CD4-positive, alpha-beta T cell treated with Interleukin-15 for 4 hours (primary cell): ENCODE measurements around the gene DUSP5.

Source experiments
- DNase-seq: peaks from one replicate; pipeline ENCODE4 v3.0.0-alpha.2; 2020; ENCODE audit warnings: low spot score

The DUSP5 gene

DNA sequence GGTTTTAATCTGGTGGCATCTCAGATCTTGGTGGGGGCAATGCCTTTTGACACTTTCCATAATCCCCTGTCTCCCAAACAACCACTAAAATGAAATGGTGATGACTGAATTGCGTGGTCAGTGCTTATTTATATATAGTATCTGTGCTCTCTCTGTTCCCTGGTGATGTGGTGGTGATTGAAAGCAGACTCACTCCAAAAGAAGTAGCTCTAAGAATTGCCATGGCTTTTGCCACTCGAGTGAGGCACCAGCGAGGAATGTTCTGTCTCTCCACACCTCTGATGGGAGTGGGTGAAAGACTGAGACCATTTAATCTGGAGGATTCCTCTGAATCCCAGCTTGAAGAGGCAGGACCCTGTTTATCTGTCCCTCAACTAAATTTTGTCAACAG lies 2.8 kb downstream of the DUSP5 start:
- DNase-seq, result no peak

GRCh38 chr10:110501142-110501937 lies 3.6 kb downstream of the DUSP5 start:
- peak; percentile 85 for DNase-seq

- DNase-seq, result no peak
Observed at GRCh38 chr10:110502072-110502845, 4.6 kb downstream of the DUSP5 start.

DNA sequence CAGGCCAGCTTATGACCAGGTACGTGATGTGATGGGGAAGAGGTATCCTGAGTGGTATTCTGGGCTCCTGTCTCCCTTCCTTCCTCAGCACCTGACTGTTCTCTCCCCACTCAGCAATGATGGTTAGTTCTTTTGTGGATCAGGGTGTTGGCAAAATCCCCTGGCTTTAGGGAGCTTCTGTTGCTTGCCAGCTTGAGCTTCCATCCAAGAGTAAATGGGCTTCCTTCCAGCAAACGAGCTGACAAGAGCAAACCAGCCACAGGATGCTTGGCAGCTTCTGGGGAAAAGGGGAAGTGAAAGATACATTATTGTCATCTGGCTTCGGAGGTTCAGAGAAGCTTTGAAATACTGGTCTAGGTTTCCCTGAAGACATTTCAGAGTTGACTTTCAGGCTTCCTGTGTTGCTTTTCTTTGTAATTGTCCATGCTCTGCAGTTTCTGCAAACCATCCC lies 5.2 kb downstream of the DUSP5 start:
- DNase-seq, result peak; percentile 71

DNA sequence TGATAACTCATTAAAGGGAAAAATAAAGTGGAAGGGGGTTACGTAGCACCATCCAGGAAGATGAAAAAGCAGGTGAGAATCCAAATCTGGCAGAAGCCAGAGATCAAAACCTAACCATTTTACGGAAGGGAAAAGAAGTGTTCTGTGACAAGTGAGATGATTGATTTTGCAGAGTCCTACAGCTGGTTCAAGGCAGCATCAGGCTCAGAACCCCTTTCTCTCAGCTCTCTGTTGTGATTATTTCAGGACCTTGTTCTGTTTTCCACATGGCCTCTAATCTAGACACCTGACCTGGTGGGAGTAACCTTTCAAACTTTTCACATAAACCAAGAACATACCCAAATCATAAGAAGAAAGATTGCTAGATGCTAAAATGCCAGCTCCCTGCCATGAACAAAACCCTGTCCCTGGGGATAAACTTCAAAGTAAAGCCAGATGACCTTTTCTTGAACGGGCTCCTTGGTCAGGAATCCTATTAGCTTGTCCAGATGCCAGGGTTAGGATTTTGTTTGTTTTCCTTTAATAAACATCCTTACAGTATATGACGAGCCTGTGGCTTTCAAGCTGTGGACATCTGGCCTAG lies 5.9 kb downstream of the DUSP5 start:
- DNase-seq, result no peak

DNA sequence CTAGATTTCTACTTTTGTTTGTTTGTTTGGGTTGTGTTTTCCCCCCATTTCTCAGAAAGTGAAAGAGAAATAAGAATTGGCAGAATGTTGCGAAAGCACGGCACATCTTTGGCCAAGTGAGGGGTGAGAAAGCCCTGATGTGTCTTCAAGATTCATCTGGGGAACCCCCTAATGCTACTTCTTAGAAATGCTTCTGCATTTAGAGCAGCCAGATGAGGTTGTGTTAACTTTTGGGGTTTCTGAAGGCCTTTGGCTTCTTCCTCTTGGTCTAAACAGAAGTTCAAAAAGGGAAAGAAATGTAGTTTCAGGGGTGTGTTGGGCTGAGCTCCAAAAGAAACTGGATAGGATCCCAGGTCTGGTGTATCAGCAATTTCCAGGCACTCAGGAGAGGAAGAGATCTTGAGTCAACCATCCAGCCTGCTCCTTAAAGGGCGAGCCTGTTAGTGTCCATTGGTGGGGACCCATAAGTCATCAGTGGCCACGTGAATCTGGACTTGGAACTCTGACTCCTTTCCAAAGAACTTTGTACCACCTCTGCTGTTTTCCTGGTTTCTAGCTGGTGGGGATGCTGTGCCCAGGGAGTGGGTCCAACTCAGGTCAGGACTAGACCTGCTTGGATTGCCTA lies 6.5 kb downstream of the DUSP5 start:
- DNase-seq, result peak; percentile 89

- no peak for DNase-seq
Observed at GRCh38 chr10:110505130-110505770, 7.5 kb downstream of the DUSP5 start.

GRCh38 chr10:110506448-110506847 lies 8.7 kb downstream of the DUSP5 start:
- no peak for DNase-seq

- DNase-seq, result no peak
Observed at GRCh38 chr10:110507346-110507745, 9.6 kb downstream of the DUSP5 start.

- DNase-seq, result no peak
Observed at GRCh38 chr10:110508159-110508788, 10.6 kb downstream of the DUSP5 start.

- no peak for DNase-seq
Observed at GRCh38 chr10:110508806-110509544, 11.3 kb downstream of the DUSP5 start.

DNA sequence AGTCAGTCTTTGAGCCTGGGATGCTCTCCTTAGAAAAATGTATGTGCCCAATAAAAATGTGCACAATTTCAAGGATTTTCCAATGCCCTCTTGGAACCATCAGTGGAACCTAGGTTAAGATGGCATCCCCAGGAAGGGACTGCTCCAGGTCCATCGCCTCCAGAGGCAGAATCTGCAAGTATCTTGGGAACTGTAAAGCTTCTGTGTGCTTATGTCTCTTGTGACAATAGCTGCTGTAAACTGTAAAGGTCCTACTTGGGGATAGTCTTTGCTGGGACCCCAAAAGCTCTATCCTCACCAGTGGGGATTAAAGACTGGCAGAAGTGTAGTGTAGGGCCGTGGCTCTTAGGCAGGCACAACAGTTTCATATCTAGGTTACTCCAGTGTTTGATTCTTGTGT lies 11.9 kb downstream of the DUSP5 start:
- DNase-seq, result no peak

GRCh38 chr10:110510086-110510485 lies 12.4 kb downstream of the DUSP5 start:
- DNase-seq, result no peak

GRCh38 chr10:110510730-110511129 lies 13.0 kb downstream of the DUSP5 start:
- DNase-seq, result no peak

DNA sequence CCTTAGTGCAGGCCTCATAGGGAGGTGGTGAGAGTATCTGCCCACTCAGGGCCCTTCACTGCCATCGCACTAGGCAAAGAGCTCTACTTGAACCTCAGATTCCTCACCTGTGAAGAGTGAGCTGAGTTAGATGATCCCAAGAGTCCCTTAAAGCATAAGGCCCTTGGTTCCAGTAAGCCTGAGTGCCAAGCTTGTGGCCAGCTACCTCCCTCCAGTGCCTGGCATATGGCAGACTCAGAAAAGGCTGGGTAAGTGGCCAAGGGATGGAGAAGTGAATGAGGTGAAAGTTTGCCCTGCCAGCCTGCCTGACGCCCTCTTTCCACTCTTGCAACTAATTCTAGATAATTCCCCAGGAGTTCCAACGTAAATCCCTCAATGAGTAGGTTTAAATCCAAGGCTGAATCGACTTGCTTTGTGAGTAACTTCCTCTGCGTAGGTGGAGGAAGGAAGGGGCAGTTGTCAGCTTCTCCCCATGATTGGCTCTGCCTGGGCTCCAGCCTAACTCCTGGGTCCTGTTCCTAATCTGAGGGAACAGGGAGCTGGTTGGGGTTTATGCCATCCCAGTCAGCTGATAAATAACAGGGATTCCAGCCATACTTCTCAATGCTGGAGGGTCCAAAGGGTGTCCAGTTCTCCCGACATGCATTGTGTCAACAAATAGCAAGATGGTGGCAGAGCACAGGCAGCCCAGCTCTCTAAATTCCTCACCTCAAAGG lies 14.2 kb downstream of the DUSP5 start:
- DNase-seq, result no peak

GRCh38 chr10:110512461-110513187 lies 14.9 kb downstream of the DUSP5 start:
- peak; percentile 65 for DNase-seq

GRCh38 chr10:110513949-110514348 lies 16.2 kb downstream of the DUSP5 start:
- DNase-seq, result no peak

- DNase-seq, result no peak
Observed at GRCh38 chr10:110514848-110515247, 17.1 kb downstream of the DUSP5 start.

DNA sequence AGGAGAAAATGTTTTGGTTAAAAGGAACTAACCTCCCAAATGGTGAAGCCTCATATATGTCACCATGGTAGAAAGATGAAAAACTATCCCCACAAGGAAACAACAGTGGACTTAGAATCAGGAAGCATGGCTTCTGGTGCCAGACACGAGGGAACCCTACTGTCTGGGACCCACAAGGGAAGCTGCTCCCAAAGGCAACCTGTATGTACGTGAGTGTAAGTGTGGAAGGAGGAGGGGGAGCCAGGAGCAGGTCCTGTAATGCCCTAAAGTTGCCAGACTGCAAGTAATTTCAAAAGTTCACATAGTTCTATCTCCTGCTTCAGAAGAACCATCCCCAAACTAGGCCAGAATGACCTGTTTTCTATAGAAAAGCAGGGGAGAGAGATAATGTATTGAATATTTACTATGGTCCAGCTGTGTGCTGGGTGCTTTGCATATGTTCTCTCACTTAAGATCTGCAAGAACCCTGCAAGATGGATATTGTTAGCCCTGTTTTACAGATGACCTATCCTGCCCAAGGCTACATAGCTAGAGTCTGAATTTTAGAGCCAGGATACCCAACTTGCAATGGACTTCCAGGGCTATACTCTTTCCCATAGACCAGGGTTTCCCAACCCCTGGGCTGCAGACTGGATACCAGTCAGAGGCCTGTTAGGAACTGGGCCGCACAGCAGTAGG lies 19.2 kb downstream of the DUSP5 start:
- DNase-seq, result no peak
